ENCODE measurements around the gene TEX11. TPM values are rescaled to one million over a fixed set of nuclear protein-coding genes. Genes with fewer than 3 reads are reported as not detected.

TEX11 gene
- total and polyA plus RNA-seq, 10 of the 15 experiments (the other 5 are each of a cell fraction or from before 2014, with no cell fraction given): not detected

- no peaks in the 10 kb centered on the region for H3K9me3 ChIP-seq (replicated peaks; ENCODE audit: control insufficient read depth, insufficient read depth, low read length)
- H3K27ac ChIP-seq (ENCODE audit: control insufficient read depth, insufficient read depth): no peak overlapping the region
- H4K20me1 ChIP-seq (ENCODE audit: control insufficient read depth, insufficient read depth): no peaks in the 10 kb centered on the region
- in situ Hi-C loops (cut with MboI) (no loop called here), intact Hi-C loops (cut with micrococcal nuclease; ENCODE audit: unreplicated experiment) (no loop called here)
- TF ChIP-seq GATAD2B (conservative IDR thresholded peaks at IDR 0.05; ENCODE audit: low read depth): no peak
- no peak for TF ChIP-seq RBBP5 (conservative IDR thresholded peaks at IDR 0.05)
- no peak for TF ChIP-seq PKNOX1 (IDR thresholded peaks at IDR 0.05)
- no peak for TF ChIP-seq PAX5 (IDR thresholded peaks at IDR 0.05; ENCODE audit: borderline replicate concordance, low read depth, low read length)
- TF ChIP-seq TARDBP (IDR thresholded peaks at IDR 0.05; ENCODE audit: borderline replicate concordance): no peak
- no peak for TF ChIP-seq LARP7 (IDR thresholded peaks at IDR 0.05)
- TF ChIP-seq NR2F1 (conservative IDR thresholded peaks at IDR 0.05): no peak
- no peak for TF ChIP-seq YY1 (IDR thresholded peaks at IDR 0.05; ENCODE audit: low read depth, low read length)
- no peak for TF ChIP-seq ETV6 (conservative IDR thresholded peaks at IDR 0.05 in 1 of 2, IDR thresholded peaks at IDR 0.05 in 1 of 2; ENCODE audit: borderline replicate concordance in 1 of 2, low read depth in 1 of 2)
- no peak for TF ChIP-seq ASH2L (IDR thresholded peaks at IDR 0.05; ENCODE audit: borderline replicate concordance, low read depth)
- TF ChIP-seq EP300 (IDR thresholded peaks at IDR 0.05; ENCODE audit: borderline replicate concordance in 1 of 2, control insufficient read depth in 1 of 2, low read depth in 2 of 2, low read length in 2 of 2): no peak
- no peak for TF ChIP-seq RELA (IDR thresholded peaks at IDR 0.05; ENCODE audit: borderline replicate concordance, partially characterized antibody)
- TF ChIP-seq REST (IDR thresholded peaks at IDR 0.05; ENCODE audit: low read depth, low read length): no peak
- TF ChIP-seq ZSCAN29 (IDR thresholded peaks at IDR 0.05): no peak
- no peak for TF ChIP-seq YBX1 (IDR thresholded peaks at IDR 0.05)
- TF ChIP-seq E2F8 (IDR thresholded peaks at IDR 0.05; ENCODE audit: low read depth, partially characterized antibody): no peak
- TF ChIP-seq BCL11A (IDR thresholded peaks at IDR 0.05; ENCODE audit: low read depth, low read length): no peak
- TF ChIP-seq HDGF (IDR thresholded peaks at IDR 0.05): no peak
- no peak overlapping the region for H3K9ac ChIP-seq (ENCODE audit: control insufficient read depth, insufficient read depth, low read length)
- FAIRE-seq: no peak
- SMC1A ChIA-PET (ENCODE audit: uncharacterized antibody, unreplicated experiment): no interaction called here
- no peaks in the 10 kb centered on the region for H3K79me2 ChIP-seq (ENCODE audit: control insufficient read depth, insufficient read depth, low read length)
- H2AFZ ChIP-seq (ENCODE audit: control insufficient read depth, low read depth, low read length): no peak overlapping the region
- POLR2A ChIA-PET: no interaction called here
- no peak overlapping the region for H3K4me3 ChIP-seq
- RAD21 ChIA-PET (ENCODE audit: unreplicated experiment): no interaction called here
- 36% methylated on average over 8 of the region's 8 CpGs for WGBS (ENCODE audit: insufficient coverage, insufficient replicate concordance, low lambda C conversion rate, missing lambda C conversion rate)
- no peaks in the 10 kb centered on the region for H3K36me3 ChIP-seq (ENCODE audit: control insufficient read depth in 2 of 2, insufficient read depth in 2 of 2, low read length in 1 of 2)
- H3K4me2 ChIP-seq (ENCODE audit: control insufficient read depth, insufficient read depth): no peak overlapping the region
- no peak for ATAC-seq
- H3K27me3 ChIP-seq (replicated peaks in 1 of 2; ENCODE audit: control insufficient read depth in 2 of 2, insufficient read depth in 2 of 2, low read length in 1 of 2): no peaks in the 10 kb centered on the region
- CTCF ChIA-PET: no interaction called here
- no TSS peak for BruUV-seq (replicated peaks)
- H3K4me1 ChIP-seq (ENCODE audit: control insufficient read depth, insufficient read depth, low read length): no peaks in the 10 kb centered on the region
- DNase-seq (ENCODE audit: low read depth, low spot score): no peak
Observed at GRCh38 chrX:70806081-70806480, 102.4 kb downstream of the TEX11 start.

All from GM12878 (cell line).